Right forelimb (tissue), 1 donor: ENCODE results near the gene GDF10.

Source experiments
- DNase-seq: peaks from one replicate; pipeline ENCODE4 v3.0.0-alpha.2; 2018

GDF10 gene

GRCh38 chr10:47335906-47336305, 35.9 kb downstream of the GDF10 start:
- DNase-seq: no peak

GRCh38 chr10:47336387-47337134, 36.6 kb downstream of the GDF10 start:
- DNase-seq: no peak

GRCh38 chr10:47337310-47337709, 37.3 kb downstream of the GDF10 start:
- no peak for DNase-seq

GRCh38 chr10:47339186-47339735, 39.3 kb downstream of the GDF10 start:
- no peak for DNase-seq

GRCh38 chr10:47339759-47340607, 40.0 kb downstream of the GDF10 start:
- DNase-seq: no peak

GRCh38 chr10:47340608-47341170, 40.7 kb downstream of the GDF10 start:
- peak; percentile 70 for DNase-seq

- no peak for DNase-seq
Measured at GRCh38 chr10:47344996-47345870, 45.2 kb downstream of the GDF10 start.

- no peak for DNase-seq
Measured at GRCh38 chr10:47346581-47347302, 46.7 kb downstream of the GDF10 start.

GRCh38 chr10:47347303-47347675, 47.3 kb downstream of the GDF10 start:
- no peak for DNase-seq

GRCh38 chr10:47348138-47348651, 48.2 kb downstream of the GDF10 start, which contains the start of gene RBP3:
RBP3 (plus strand) TSS chr10:47348363; CDS start chr10:47348485, 122 bp downstream.
- DNase-seq: no peak

GRCh38 chr10:47348661-47349470, 48.9 kb downstream of the GDF10 start:
- no peak for DNase-seq

GRCh38 chr10:47349516-47349915, 49.5 kb downstream of the GDF10 start:
- no peak for DNase-seq

- no peak for DNase-seq
Measured at GRCh38 chr10:47349941-47350371, 50.0 kb downstream of the GDF10 start.

GRCh38 chr10:47350671-47351640, 51.0 kb downstream of the GDF10 start:
- DNase-seq: no peak

- no peak for DNase-seq
Measured at GRCh38 chr10:47351899-47352815, 52.2 kb downstream of the GDF10 start.

GRCh38 chr10:47353351-47353750, 53.4 kb downstream of the GDF10 start:
- DNase-seq: no peak

GRCh38 chr10:47354165-47354564, 54.2 kb downstream of the GDF10 start:
- DNase-seq: no peak

GRCh38 chr10:47354900-47355299, 54.9 kb downstream of the GDF10 start:
- no peak for DNase-seq
